K562 (cell line): ENCODE measurements around the gene HDHD3. TPM values are rescaled to one million over a fixed set of nuclear protein-coding genes. Genes with fewer than 3 reads are reported as not detected.

ENCODE experiments used
- CLOCK ChIP-seq: fragments of 250-450 bp; sonication (Bioruptor Pico); IDR thresholded peaks from 2 replicates; pipeline ENCODE4 v1.4.0; 2020; ENCODE audit warnings: mild to moderate bottlenecking, moderate library complexity, borderline replicate concordance
- EHMT2 ChIP-seq: fragments of 450-650 bp; IDR thresholded peaks from 2 replicates; pipeline ENCODE4 v1.6.1; 2018; ENCODE audit warnings: antibody characterized with exemption
- ETV1 ChIP-seq: fragments of 450-650 bp; conservative IDR thresholded peaks from 2 replicates; pipeline ENCODE4 v1.6.1; 2016; ENCODE audit warnings: missing genetic modification characterization, control low read depth, low read depth, missing compliant biosample characterization
- EZH2 ChIP-seq: IDR thresholded peaks from 2 replicates; pipeline ENCODE4 v1.6.1; 2012; ENCODE audit warnings: low read depth, mild to moderate bottlenecking, inconsistent platforms, low read length, borderline replicate concordance
- GATAD2B ChIP-seq: fragments of 450-650 bp; IDR thresholded peaks from 2 replicates; pipeline ENCODE4 v1.6.1; 2017; ENCODE audit warnings: mild to moderate bottlenecking, borderline replicate concordance
- HDAC6 ChIP-seq: IDR thresholded peaks from 2 replicates; pipeline ENCODE4 v1.6.1; 2012; ENCODE audit warnings: low read depth, mild to moderate bottlenecking, control low read depth, inconsistent platforms, low read length, moderate library complexity
- IFI16 ChIP-seq: fragments of 250-450 bp; sonication (Bioruptor Pico); IDR thresholded peaks from 2 replicates; pipeline ENCODE4 v2.1.2; 2022; ENCODE audit warnings: mild to moderate bottlenecking, inconsistent platforms
- KDM2B ChIP-seq: fragments of 250-450 bp; sonication (Bioruptor Pico); IDR thresholded peaks from 2 replicates; pipeline ENCODE4 v1.8.0; 2021; ENCODE audit warnings: mild to moderate bottlenecking, moderate library complexity
- NELFE ChIP-seq: IDR thresholded peaks from 2 replicates; pipeline ENCODE4 v1.6.1; 2011; ENCODE audit warnings: mild to moderate bottlenecking; ENCODE audit not compliant: insufficient read depth, insufficient read length
- PHTF2 ChIP-seq: fragments of 250-450 bp; sonication (Bioruptor Pico); IDR thresholded peaks from 2 replicates; pipeline ENCODE4 v1.5.0; 2021; ENCODE audit warnings: mild to moderate bottlenecking
- RERE ChIP-seq: sonication (generic); formaldehyde crosslinking; IDR thresholded peaks from 2 replicates; pipeline ENCODE4 v1.8.0; 2023; ENCODE audit warnings: missing genetic modification reagents, mild to moderate bottlenecking, borderline replicate concordance
- SMAD1 ChIP-seq: fragments of 150-350 bp; IDR thresholded peaks from 2 replicates; pipeline ENCODE4 v1.6.1; 2014; ENCODE audit warnings: low read length, low read depth; ENCODE audit not compliant: partially characterized antibody
- TEAD4 ChIP-seq, 2 experiments: sonication (generic) in 1 of 2; formaldehyde crosslinking in 1 of 2; IDR thresholded peaks; 2 replicates each; pipeline versions ENCODE4 v1.6.1 to v1.8.0; 2012 to 2022; ENCODE audit warnings: borderline replicate concordance in 1 of 2, inconsistent platforms in 1 of 2, low read length in 1 of 2, mild to moderate bottlenecking in 1 of 2, missing genetic modification reagents in 1 of 2
- U2AF2 ChIP-seq: fragments of 200-400 bp; formaldehyde crosslinking; optimal IDR thresholded peaks from 2 replicates; pipeline ENCODE3; 2017; ENCODE audit warnings: low read depth, mild to moderate bottlenecking, low read length
- UBTF ChIP-seq, 2 experiments: IDR thresholded peaks; 2 replicates each; pipeline ENCODE4 v1.6.1; 2012; ENCODE audit warnings: improper control_type of control experiment in 2 of 2, low read depth in 2 of 2, low read length in 2 of 2, borderline replicate concordance in 1 of 2
- ZFPM2 ChIP-seq: fragments of 250-450 bp; sonication (Bioruptor Pico); IDR thresholded peaks from 2 replicates; pipeline ENCODE4 v1.5.1; 2022; ENCODE audit warnings: mild to moderate bottlenecking
- ZNF232 ChIP-seq: sonication (generic); formaldehyde crosslinking; IDR thresholded peaks from 2 replicates; pipeline ENCODE4 v1.8.0; 2022; ENCODE audit warnings: mild to moderate bottlenecking, missing genetic modification reagents
- ZNF77 ChIP-seq: fragments of 250-450 bp; sonication (Bioruptor Pico); IDR thresholded peaks from 2 replicates; pipeline ENCODE4 v1.5.0; 2020
- ZNF785 ChIP-seq: fragments of 250-450 bp; sonication (Bioruptor Pico); IDR thresholded peaks from 2 replicates; pipeline ENCODE4 v1.4.0; 2020; ENCODE audit warnings: mild to moderate bottlenecking
- polyA plus RNA-seq, 8 experiments: library from polyadenylated mRNA; depleted of rRNA in 4 of 8; stranded (reverse) in 5 of 8; unstranded in 3 of 8; fragments of >200 nt; fragmentation: Nextera tagmentation in 2 of 8; fragmentation: Illumina TruSeq in 1 of 8; extraction: Ambion mirVana in 2 of 8; extraction: Trizol in 1 of 8; gene quantifications; 2 replicates each; pipeline versions ENCODE4 v1.2.1 to v1.2.3, GENCODE V29; 2011 to 2014; ENCODE audit warnings: inconsistent platforms in 1 of 8, missing spikeins in 1 of 8
- total RNA-seq, 7 experiments: library from RNA; depleted of rRNA in 6 of 7; stranded (reverse); fragments of >200 nt in 6 of 7; fragmentation: Illumina TruSeq in 2 of 7; extraction: Trizol in 2 of 7; gene quantifications; 2 replicates each; pipeline versions ENCODE4 v1.2.1 to v1.2.3, GENCODE V29; 2011 to 2021; ENCODE audit warnings: low replicate concordance in 1 of 7

The HDHD3 gene
- total and polyA plus RNA-seq, 9 of the 15 experiments (the other 6 are each of a cell fraction or from before 2014, with no cell fraction given), result 1.1 to 19.1 (median 10.9) TPM

GRCh38 chr9:113345671-113346070, 31.1 kb downstream of the HDHD3 start (continued):
- TF ChIP-seq RERE (CRISPR knock-in tag) (no peak), ZNF77 (CRISPR knock-in tag) (no peak), ZNF232 (CRISPR knock-in tag) (no peak), NELFE (no peak), TEAD4 (IDR thresholded peaks at IDR 0.05; ENCODE audit: low read length) (no peak), TEAD4 (CRISPR knock-in tag; IDR thresholded peaks at IDR 0.05; ENCODE audit: borderline replicate concordance) (no peak), ZNF785 (0 out of 2 replicates have a peak, but pooled peaks have one; percentile 58), IFI16 (CRISPR knock-in tag) (peak; percentile 73; the same call in 1 of the 2 replicates), KDM2B (0 out of 2 replicates have a peak, but pooled peaks have one; percentile 53), ETV1 (tag) (peak; percentile 63), GATAD2B (no peak), PHTF2 (CRISPR knock-in tag) (peak; percentile 68; the same call in 1 of the 2 replicates), HDAC6 (no peak), EHMT2 (no peak), U2AF2 (no peak), CLOCK (peak; percentile 53; the same call in 1 of the 2 replicates), ZFPM2 (peak; percentile 61; the same call in 1 of the 2 replicates), EZH2 (no peak), UBTF (IDR thresholded peaks at IDR 0.05; ENCODE audit: borderline replicate concordance in 1 of 2, low read depth in 2 of 2, low read length in 2 of 2) (no peak), SMAD1 (no peak)
